DMS 273 (cell line): Measurements from ENCODE around the gene DTX4.

ENCODE experiments used
- DNase-seq: peaks from one replicate; lab custom pipeline; 2025; ENCODE audit not compliant: unreplicated experiment; lab: John Stamatoyannopoulos, UW

Gene DTX4

DNA sequence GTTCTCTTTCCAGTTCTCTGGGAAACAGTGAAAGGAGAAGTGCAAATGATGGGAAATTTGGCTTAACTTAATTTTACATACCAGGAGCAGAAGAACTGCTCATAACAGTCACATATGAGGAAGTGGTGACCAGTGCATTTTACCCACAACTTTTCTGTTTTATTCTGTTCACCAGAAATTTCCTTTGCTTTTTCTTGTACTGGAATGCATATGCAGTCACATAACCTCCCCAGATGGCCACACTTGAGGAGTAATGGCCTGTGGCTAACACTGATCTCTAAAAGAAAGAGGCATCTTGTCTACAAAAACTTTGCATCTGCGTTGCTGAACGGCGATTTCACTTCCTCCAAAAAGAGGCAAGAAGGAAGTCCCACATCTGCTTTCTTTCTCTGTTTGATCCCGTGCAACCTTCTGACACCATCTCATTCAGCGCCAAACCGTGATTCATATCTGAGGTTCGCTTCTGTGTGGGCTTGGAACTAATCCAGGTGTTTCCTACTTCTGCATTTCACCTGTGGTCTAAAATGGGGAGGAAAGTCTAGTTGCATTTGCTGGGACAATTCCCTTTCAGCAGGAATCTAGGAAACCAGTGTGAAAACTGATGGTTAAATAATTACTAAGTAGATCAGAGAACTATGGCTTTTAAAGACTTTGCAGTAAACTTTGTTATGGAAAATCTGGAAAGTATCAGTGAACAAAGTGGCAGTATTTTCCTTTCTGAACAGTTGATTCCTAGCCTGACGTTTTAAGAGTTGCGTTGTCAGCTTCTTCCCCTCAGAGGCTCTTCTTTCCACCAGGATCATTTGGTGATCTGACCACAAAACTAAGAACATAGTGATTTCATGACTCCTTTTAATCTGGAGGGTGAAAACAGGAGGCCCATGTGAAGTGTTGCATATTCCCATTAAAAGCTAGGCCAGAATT is 45.0 kb downstream of the DTX4 start:
- no peak for DNase-seq

DNA sequence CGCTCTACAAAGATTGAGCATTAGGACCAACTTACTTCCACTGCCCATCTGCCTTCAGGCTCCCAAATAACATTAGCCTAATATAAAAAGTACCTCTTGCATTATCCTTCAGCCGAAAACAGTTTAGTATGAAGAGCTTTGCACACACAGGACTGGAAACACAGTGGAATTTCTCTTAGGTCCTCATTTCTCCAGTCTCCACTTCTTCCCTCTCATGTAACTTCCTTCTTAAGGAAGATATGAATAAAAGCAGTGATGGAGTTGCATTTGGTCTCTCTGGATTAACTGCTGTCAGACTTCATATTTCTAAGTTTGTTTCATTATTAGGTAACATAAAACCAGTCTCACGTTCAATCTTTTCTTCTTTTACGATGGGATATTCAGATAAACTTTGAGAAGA is 46.4 kb downstream of the DTX4 start:
- DNase-seq = no peak

DNA sequence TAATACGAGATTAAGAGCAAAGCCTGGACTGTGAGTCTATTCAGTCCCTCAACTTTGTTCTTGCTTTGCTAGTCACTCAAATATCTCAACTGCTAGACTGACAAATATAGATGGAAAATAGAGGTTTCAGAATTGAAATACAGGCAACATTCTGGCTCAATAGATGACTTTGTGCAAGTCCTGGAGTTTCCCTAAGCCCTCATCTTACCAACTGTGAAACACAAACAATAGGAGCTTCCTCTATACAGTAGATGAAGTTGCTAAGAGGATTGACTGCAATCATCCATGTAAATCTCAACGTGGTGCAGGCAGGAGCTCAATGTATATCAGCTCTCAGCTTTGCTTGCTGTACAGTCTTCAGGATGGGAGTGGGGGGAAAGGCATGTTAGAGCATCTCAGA is 47.0 kb downstream of the DTX4 start:
- no peak for DNase-seq

DNA sequence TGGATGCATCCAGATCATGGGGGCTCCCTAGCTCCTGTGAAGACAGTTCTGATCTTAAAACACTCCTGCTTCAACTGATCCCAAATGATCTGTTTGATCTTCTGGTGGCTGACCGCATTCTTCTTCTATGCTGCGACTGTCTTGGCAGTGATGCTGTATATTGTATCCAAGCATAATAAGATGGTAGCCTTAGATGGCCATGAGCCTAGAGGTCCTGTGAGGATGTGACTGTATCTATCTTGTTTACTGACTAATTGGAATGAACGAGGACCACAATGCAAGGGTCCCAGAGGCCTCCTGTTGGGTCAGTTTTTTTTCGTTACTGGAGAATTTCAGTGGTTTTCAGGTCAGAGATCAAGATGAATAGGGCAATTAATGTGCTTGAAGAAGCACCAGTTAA is 47.9 kb downstream of the DTX4 start:
- DNase-seq = no peak

DNA sequence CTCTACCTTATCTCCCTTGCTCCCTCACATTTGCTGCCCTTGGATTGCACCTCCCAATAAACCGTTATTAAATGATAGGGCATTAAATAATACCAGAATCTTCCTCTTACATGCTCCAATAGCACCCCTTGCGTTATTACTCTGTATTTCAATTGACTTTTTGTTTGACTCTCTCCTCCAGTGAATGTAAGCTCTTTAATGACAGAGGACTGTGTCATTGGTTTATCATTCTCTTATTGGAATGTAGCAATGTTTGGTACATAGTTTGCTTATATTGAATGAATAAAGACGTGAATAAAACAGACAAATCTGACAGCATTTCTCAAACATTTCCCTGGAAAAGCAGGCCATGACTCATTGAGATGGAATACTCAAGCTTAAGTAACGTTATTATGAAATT is 49.5 kb downstream of the DTX4 start:
- no peak for DNase-seq

DNA sequence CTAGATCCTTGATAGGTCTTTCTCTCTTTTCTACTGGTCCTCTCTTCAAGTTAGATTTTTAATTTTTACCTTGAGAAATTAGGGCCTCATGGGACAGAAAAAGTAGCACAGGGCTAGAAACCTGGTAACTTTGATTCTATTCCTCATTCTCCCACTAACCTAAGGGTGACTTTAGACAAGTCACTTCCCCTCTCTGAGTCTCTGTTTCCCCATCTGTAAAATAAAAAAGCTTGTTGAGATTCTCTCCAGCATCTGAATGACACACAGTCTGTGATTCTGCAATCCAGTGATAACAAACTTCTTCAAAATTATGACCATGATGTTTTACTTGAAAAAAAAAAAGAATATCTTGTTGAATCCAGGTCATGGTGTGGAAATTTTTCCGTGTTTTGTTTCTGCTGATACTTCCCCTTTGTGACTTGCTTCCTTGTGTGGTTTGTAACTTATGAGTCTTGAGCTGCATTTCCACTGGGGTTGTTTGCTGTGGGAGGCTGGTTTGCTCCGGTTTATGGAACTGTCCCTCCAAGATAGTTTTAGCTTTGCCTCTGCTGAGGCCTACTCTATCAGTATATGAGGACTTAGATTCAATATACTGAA is 50.6 kb downstream of the DTX4 start:
- no peak for DNase-seq

DNA sequence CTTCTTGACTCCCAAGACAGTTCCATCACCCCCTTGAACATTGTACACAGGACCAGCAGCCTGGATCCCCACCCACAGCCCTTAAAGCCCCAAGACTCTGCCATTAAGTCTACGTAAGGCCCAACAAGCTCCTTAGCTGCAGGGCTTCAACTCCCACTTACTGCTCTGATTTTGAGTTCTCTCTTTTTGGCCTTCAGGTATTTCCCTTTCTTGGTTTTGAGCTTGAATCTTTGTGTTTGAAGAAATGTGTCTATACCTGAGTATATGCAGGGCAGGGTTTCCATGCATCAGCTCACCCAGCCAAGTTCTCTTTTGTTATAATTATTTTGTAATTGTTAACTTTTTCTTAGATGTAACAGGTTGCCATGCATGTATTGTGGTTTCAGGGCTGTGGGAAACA is 51.2 kb downstream of the DTX4 start:
- DNase-seq = no peak

DNA sequence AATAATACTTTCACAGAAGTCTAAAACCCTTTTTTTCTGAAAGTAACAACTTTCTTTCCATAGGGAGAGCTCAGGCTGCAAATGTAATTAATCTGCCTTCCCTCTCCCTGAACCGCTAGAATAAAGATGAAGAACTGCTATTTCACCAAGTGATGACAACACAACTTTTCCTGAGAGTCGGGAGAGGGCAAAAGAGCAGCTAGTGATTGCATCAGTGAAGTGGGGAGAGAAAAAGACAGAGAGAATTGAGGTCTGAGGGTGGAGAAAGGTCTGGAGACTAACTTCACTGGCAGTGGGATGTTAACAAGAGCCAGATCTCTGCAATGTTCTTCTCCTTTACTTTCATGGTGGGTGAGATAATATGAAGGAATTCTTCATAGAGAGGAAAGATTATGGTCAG is 51.7 kb downstream of the DTX4 start:
- no peak for DNase-seq

DNA sequence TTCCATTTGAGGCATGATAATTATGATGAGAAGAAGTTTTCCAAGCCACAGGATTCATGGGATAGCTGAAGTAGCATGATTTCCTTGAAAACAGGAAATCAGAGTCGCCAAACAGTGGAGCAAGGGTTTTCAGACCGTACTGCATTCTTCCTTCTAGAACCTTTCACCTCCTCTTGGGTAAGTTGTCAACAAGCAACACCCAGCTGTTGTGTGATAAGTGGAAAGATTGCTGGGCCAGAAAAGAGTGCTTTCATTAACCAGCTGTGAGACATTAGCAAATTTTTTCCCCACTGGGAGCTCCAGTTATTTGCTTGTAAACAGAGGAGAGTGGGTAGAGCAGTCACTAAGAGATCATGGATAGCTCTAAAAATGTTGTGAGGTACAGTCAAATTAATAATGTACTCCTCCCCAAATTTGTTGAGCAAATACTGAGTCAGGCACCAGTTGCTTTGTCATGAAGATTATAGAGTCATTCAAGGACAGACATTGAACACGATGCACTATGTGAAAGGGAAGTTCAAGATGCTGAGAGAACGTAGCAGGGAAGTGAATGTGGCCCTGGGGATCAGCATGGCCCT is 52.5 kb downstream of the DTX4 start:
- DNase-seq = no peak

DNA sequence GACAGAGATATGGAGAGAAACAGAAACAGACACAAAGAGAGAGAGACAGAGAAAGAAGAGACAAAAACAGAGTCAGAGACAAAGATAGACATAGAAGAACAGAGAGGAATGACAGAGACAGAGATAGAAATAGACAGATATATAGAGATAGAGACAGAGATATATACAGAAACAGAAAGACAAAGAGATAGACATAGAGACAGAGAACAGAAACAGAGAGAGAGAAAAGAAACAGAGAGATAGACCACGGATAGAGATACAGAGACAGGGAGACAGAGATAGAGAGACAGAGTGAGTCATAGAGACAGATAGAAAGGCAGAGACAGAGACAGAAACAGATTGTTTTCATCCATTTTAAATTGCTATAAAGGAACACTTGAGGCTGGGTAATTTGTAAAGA is 53.1 kb downstream of the DTX4 start:
- DNase-seq = no peak

DNA sequence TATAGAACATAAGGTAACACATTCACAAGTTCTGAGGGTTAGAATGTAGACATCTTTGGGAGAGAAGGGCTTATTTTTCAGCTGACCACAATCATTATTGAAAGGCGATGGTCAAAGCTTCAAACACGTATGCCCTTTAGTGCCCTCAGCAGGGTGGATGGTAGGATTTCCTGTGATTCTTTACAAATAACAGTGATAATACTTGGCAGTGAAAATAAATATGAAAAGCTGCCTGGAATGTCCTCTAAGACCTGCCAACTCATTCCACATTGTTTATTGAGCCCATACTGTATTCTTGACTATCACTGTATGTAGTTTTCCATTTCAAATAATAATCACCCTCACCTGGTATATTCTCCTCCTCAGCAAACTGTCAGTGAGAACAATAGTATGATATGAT is 54.5 kb downstream of the DTX4 start:
- DNase-seq = no peak

DNA sequence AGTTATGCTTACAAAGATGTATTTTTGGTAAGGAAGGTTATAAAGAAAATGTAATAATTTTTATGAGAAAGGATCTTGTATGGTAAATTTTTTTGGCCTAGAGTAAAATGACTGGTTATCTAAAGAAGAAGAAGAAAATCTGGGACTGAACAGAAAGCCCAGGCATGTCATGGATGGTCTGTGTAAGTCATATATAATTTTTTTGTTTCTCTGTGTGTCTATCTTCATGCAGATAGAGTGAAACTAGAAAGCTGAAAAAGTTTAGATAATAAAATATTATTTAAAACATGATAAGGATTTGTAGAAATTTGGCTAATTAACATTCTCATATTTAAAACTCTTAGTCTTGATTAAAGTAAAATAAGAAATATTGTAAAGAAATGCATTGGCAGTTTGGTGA is 68.4 kb downstream of the DTX4 start:
- no peak for DNase-seq

DNA sequence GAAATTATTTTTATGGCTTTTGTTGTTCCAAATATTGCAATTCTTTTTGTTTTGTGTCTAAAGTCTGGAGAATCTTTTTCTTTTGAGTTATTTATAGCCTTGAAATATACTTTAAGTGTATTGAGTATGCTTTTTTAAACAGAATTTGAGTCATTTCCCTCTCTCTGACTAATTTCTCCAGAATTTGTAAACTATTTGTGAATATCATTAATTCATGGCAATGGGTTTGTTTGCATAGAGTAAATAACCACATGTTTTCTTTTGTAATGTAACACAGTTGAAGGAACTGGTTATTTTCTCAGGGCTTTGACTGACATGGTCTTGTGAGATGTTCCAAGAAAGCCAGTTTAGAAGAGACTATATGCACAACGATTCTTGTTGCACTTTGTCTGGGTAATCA is 71.7 kb downstream of the DTX4 start:
- DNase-seq = no peak

DNA sequence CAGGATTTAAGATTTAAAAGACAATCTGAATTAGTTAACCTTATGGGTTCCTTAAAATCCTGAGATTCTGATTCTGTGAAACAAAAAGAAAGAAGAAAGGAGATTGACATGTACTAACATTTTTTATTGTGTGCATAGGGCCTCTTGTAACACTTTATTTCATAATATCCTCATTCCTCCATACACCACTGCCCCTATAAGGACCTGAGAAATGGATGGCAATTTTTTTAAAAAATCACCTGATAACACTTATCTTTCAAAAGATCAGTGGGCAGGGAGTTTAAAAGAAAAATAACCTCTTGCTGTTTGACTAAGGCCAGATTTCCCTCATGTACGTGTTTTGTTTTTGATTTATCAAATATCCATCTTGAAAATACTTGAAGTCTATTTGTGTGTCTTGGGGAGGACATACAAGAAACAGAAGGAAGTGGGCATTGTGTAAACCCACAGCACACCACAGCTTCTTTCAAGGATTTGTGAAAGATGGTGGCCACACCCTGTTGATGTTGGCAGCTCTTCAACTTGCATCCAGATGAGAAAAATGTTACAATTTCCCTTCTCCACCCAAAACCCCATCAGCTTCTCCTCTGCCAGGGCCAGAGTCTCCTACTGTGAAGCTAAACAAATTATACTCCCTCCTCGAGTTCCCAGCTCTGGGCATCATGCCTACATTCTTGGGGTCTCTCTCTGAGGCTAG is 75.7 kb downstream of the DTX4 start:
- no peak for DNase-seq

DNA sequence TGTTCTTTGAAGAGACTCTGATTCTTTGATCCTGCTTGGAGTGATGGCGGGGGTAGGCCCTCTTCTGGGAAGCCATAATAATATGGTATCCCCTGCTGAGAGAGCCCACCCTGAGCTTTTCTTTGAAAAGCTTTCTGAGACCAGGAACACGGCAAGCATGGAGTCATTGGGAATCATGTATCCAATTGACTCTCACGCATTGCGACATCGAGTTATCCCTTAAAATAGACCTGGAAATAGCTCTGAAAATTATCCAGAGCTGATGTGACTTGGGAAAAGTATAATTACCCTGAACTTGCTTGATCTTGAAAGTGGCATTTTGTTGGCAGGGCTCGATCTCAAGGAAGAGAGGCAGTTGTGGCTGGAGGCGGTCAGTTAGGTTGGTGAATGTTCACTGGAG is 77.6 kb downstream of the DTX4 start:
- no peak for DNase-seq

DNA sequence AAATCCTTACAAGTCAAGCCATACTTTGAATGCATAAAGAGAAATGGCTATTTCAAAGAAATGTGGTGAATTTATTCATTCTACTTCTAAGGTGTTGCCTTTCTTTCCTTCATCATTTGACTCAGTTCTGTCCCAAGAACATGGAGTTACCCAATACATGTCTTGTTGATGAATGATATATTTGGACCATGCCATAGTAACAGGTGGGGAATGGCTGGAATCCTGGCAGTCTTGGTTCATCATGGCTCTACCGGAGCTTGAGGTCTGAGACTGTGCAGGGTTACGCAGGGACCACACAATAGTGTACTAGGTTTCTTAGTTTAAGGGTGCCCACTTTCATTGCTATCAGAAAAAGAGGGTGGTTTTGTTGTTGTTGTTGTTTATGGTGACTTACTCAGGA is 81.1 kb downstream of the DTX4 start:
- DNase-seq = no peak

DNA sequence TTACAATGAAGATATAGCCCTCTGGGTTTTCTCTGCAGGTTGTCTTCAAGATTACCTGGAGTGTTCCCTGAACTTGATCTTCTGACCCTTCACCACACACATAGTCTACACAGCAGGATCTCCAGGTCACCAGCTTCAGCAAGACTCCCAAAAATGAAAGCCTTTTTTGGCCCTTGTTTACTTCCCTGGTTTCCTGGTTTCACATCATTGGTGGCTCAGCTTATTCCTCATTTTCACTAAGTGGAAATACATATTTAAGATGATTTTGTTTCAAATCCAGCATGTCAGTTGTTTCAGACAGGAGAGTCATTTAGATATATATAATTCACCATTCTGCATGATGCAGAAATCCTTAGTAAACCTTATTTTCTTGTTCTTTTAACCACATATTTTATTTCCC is 82.4 kb downstream of the DTX4 start:
- DNase-seq = no peak

DNA sequence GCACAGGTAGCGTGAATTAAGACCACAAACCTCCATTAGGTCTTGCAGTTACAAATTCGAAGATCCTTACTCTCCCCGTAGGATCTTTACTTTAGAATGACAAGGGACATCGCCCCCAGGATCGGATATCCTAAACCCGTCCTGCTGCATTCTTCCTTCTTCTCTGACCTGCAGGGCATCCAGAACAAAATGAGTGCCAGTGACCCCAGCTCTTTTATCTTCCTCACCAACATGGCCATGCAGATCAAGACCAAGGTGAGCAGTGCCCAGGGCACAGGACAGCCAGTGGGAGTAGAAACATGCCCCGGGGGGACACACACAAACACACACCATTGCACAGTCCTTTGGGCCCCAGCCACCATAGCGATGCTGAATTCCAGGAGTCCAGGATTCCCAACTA is 83.3 kb downstream of the DTX4 start:
- no peak for DNase-seq
